Activated CD8-positive, alpha-beta memory T cell treated with anti-CD3 and anti-CD28 coated beads, Interleukin-2, amount 50 U/mL, for 48 hours (primary cell): ENCODE measurements around the gene MS4A1.
"Not testable (repeated sequence)": the region's sequence is repeated elsewhere in the genome, so short reads cannot be mapped to it uniquely, and the experiment has no call there.

ENCODE experiments used
- DNase-seq: peaks from one replicate; pipeline ENCODE4 v3.0.0-alpha.2; 2020

MS4A1 gene

GRCh38 chr11:60504219-60504905, 48.7 kb downstream of the MS4A1 start:
- DNase-seq = no peak

GRCh38 chr11:60509609-60510008, 54.0 kb downstream of the MS4A1 start:
- DNase-seq = not testable (repeated sequence)

- not testable (repeated sequence) for DNase-seq
Observed at GRCh38 chr11:60510209-60510608, 54.6 kb downstream of the MS4A1 start.

- DNase-seq = no peak
Observed at GRCh38 chr11:60511393-60511792, 55.7 kb downstream of the MS4A1 start.

- DNase-seq = no peak
Observed at GRCh38 chr11:60512651-60513225, 57.1 kb downstream of the MS4A1 start.

- no peak for DNase-seq
Observed at GRCh38 chr11:60513496-60514460, 58.1 kb downstream of the MS4A1 start.

GRCh38 chr11:60515144-60515855, 59.7 kb downstream of the MS4A1 start, which contains the start of gene MS4A13:
TSS of gene MS4A13 (plus strand) at chr11:60515392. CDS start at chr11:60518084, 2,692 bp downstream.
- DNase-seq = no peak
